Subcutaneous adipose tissue (tissue), 4 donors: ENCODE measurements around the gene LIPC. TPM values are rescaled to one million over a fixed set of nuclear protein-coding genes. Genes with fewer than 3 reads are reported as not detected.

Source experiments
- total RNA-seq, 4 donors: library from RNA; depleted of rRNA; stranded (reverse); fragments of >200 nt; gene quantifications; one replicate each; pipeline ENCODE4 v1.1.0, GENCODE V29; 2016
- TF ChIP-seq, protein P1 (sequence below): fragments of 450-650 bp; IDR thresholded peaks from one replicate; pipeline ENCODE4 v1.5.1; 2016; ENCODE audit warnings: low read depth, mild to moderate bottlenecking, control low read depth, antibody characterized with exemption, moderate library complexity

The LIPC gene
- total RNA-seq, 4 donors from 2014 or later, result 0.44 to 0.51 TPM; not detected in 2

- TF ChIP-seq, protein P1, sequence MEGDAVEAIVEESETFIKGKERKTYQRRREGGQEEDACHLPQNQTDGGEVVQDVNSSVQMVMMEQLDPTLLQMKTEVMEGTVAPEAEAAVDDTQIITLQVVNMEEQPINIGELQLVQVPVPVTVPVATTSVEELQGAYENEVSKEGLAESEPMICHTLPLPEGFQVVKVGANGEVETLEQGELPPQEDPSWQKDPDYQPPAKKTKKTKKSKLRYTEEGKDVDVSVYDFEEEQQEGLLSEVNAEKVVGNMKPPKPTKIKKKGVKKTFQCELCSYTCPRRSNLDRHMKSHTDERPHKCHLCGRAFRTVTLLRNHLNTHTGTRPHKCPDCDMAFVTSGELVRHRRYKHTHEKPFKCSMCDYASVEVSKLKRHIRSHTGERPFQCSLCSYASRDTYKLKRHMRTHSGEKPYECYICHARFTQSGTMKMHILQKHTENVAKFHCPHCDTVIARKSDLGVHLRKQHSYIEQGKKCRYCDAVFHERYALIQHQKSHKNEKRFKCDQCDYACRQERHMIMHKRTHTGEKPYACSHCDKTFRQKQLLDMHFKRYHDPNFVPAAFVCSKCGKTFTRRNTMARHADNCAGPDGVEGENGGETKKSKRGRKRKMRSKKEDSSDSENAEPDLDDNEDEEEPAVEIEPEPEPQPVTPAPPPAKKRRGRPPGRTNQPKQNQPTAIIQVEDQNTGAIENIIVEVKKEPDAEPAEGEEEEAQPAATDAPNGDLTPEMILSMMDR, result no peak
Measured at GRCh38 chr15:58595516-58596263, 163.9 kb downstream of the LIPC start.

DNA sequence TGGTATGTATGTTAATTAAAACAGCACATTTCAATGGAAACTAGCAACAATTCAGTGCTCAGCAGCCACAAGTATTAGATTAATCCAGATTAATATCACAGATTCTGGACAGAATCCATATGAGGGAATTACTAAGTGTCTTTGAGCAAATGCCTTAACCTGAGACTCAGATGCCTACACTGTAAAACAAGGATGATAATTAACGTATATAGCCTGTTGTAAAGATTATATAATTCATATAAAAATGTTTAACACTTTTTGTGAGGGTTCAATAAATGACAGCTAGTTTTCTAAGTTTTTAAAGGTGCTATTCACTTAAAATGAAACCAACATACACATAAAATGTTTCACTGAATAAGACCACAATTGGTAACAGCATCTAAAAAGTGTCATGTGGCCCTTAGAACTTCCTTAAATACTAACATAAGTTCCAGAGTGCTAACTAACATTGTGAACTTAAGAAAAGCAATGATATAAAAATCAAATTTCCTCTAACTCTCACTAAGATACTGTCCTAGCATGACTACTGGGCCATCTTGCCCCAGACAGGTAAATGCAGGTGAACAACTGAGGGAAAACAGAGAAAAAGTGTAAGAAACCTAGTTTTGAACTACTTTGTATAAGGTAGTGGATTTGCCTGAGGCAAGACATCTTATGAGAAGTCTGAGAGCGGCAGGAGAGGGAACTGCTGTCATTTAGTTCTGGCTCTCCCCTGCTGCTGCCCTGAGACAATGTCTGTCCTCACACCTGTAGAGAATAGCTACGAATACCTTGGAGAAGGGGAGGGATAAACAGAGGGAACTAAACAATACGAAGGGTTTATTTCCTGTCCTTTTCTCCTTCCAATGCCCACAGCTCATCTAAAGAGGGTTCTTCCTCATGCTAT lies 166.4 kb downstream of the LIPC start:
- TF ChIP-seq, protein P1, result no peak

- TF ChIP-seq, protein P1, result no peak
Measured at GRCh38 chr15:58598829-58599210, 167.0 kb downstream of the LIPC start.

DNA sequence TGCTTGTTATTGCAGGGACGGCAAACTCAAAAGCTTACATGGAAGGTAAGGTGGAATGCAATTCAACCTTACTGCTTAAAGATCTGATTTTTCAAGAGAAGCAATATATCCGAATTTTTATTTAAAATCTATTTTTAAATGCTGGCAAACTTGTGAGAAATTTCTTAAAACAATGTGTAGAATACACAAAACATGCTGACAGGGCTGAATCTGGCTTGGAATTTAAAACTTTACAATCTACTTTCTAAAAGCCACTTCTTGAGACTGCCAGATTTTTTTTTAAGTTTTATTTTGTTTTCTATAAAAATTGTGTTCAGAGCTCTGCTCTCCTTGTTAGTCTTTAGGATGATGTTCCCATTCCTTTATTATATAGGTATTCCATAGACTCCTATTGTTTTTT lies 171.0 kb downstream of the LIPC start:
- TF ChIP-seq, protein P1, result no peak

- TF ChIP-seq, protein P1, result no peak
Measured at GRCh38 chr15:58604455-58604923, 172.7 kb downstream of the LIPC start.

DNA sequence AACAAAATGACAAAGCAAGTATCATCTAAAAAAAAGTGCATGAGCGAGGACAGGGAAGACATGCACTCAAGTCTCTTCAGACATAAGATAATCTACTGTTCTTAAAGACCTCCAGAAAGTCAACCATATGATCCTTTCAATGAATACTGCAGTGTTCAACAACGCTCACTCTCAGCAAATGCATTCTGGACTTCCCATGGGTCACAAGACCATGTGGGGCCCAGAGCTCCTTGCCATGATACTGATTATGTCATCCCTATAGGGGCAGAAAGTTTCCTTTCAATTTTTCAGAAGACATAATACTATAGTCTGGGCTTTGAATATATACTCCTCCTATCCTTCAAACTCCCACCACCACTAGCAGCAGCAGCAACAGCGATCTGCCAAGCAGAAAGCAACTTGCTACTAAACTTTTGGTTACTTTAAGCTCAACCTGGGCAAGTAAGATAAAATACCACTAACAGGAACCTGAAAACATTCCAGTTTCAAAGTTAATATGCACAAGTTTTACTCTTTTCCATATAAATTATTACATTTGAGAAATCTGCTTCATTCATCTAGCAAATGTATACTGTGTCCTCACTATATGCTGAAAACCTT lies 174.2 kb downstream of the LIPC start:
- TF ChIP-seq, protein P1, result no peak
